ENCODE data around the gene ATG7. TPM values are rescaled to one million over a fixed set of nuclear protein-coding genes. Genes with fewer than 3 reads are reported as not detected.

ATG7 gene
- polyA plus RNA-seq, 1 donor (not counting 4 experiments of a cell fraction or from before 2014, with no cell fraction given): 27.9 TPM

GRCh38 chr3:11534011-11534792 lies 262.0 kb downstream of the ATG7 start:
- Histone ChIP-seq H3K4me3 (ENCODE audit: control insufficient read depth in 2 of 3, extremely low read depth in 1 of 3, insufficient read depth in 2 of 3, low read depth in 1 of 3, low read length in 3 of 3) (no peak overlapping the region), H3K4me2 (ENCODE audit: control insufficient read depth, extremely low read depth, insufficient read depth, low read depth, low read length) (no peak overlapping the region), H3K36me3 (ENCODE audit: control insufficient read depth in 2 of 2, extremely low read depth in 1 of 2, insufficient read depth in 2 of 2, low read length in 2 of 2) (no peaks in the 10 kb centered on the region), H3K9ac (ENCODE audit: control insufficient read depth, extremely low read depth, insufficient read depth, low read length) (no peak overlapping the region), H3K9me3 (ENCODE audit: control insufficient read depth, low read depth, low read length) (no peaks in the 10 kb centered on the region), H3K27me3 (ENCODE audit: control insufficient read depth, extremely low read depth, insufficient read depth, low read length) (no peaks in the 10 kb centered on the region), H3K4me1 (ENCODE audit: control insufficient read depth, extremely low read depth, insufficient read depth, low read length) (peaks cover 21% of the 10 kb centered on the region), H3K9me1 (ENCODE audit: control insufficient read depth, extremely low read depth, insufficient read depth, low read length) (no peaks in the 10 kb centered on the region), H4K20me1 (ENCODE audit: control insufficient read depth, extremely low read depth, insufficient read depth, low read length) (no peaks in the 10 kb centered on the region), H2AFZ (ENCODE audit: control insufficient read depth, low read length) (no peak overlapping the region), H3K27ac (ENCODE audit: control insufficient read depth, insufficient read depth, low read length) (no peak overlapping the region), H3K79me2 (ENCODE audit: control insufficient read depth, insufficient read depth, low read length) (no peaks in the 10 kb centered on the region)
- dilution Hi-C loops (cut with MboI; ENCODE audit: extremely low pct_ligation_motif_present, low sequenced_read_pairs): no loop called here
- DNase-seq (ENCODE audit: low read depth, low spot score) (no peak), FAIRE-seq (peak; percentile 23)
- TF ChIP-seq EZH2 (IDR thresholded peaks at IDR 0.05; ENCODE audit: low read length): no peak
- TF ChIP-seq, protein P1, sequence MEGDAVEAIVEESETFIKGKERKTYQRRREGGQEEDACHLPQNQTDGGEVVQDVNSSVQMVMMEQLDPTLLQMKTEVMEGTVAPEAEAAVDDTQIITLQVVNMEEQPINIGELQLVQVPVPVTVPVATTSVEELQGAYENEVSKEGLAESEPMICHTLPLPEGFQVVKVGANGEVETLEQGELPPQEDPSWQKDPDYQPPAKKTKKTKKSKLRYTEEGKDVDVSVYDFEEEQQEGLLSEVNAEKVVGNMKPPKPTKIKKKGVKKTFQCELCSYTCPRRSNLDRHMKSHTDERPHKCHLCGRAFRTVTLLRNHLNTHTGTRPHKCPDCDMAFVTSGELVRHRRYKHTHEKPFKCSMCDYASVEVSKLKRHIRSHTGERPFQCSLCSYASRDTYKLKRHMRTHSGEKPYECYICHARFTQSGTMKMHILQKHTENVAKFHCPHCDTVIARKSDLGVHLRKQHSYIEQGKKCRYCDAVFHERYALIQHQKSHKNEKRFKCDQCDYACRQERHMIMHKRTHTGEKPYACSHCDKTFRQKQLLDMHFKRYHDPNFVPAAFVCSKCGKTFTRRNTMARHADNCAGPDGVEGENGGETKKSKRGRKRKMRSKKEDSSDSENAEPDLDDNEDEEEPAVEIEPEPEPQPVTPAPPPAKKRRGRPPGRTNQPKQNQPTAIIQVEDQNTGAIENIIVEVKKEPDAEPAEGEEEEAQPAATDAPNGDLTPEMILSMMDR (optimal IDR thresholded peaks at IDR 0.05 in 1 of 3, IDR thresholded peaks at IDR 0.05 in 1 of 3, conservative IDR thresholded peaks at IDR 0.05 in 1 of 3; ENCODE audit: extremely low read depth in 1 of 3, insufficient read depth in 2 of 3, low read length in 3 of 3): no peak

GRCh38 chr3:11534793-11535101 lies 262.6 kb downstream of the ATG7 start:
- Histone ChIP-seq H3K9ac (ENCODE audit: control insufficient read depth, extremely low read depth, insufficient read depth, low read length) (no peak overlapping the region), H2AFZ (ENCODE audit: control insufficient read depth, low read length) (no peak overlapping the region), H3K79me2 (ENCODE audit: control insufficient read depth, insufficient read depth, low read length) (no peaks in the 10 kb centered on the region), H3K9me3 (ENCODE audit: control insufficient read depth, low read depth, low read length) (no peaks in the 10 kb centered on the region), H3K4me1 (ENCODE audit: control insufficient read depth, extremely low read depth, insufficient read depth, low read length) (peaks cover 16% of the 10 kb centered on the region), H3K36me3 (ENCODE audit: control insufficient read depth in 2 of 2, extremely low read depth in 1 of 2, insufficient read depth in 2 of 2, low read length in 2 of 2) (no peaks in the 10 kb centered on the region), H4K20me1 (ENCODE audit: control insufficient read depth, extremely low read depth, insufficient read depth, low read length) (no peaks in the 10 kb centered on the region), H3K27me3 (ENCODE audit: control insufficient read depth, extremely low read depth, insufficient read depth, low read length) (no peaks in the 10 kb centered on the region), H3K4me3 (ENCODE audit: control insufficient read depth in 2 of 3, extremely low read depth in 1 of 3, insufficient read depth in 2 of 3, low read depth in 1 of 3, low read length in 3 of 3) (no peak overlapping the region), H3K4me2 (ENCODE audit: control insufficient read depth, extremely low read depth, insufficient read depth, low read depth, low read length) (no peak overlapping the region), H3K27ac (ENCODE audit: control insufficient read depth, insufficient read depth, low read length) (no peak overlapping the region), H3K9me1 (ENCODE audit: control insufficient read depth, extremely low read depth, insufficient read depth, low read length) (no peaks in the 10 kb centered on the region)
- dilution Hi-C loops (cut with MboI; ENCODE audit: extremely low pct_ligation_motif_present, low sequenced_read_pairs): no loop called here
- FAIRE-seq: no peak
- TF ChIP-seq EZH2 (IDR thresholded peaks at IDR 0.05; ENCODE audit: low read length): no peak
- TF ChIP-seq, protein P1 (optimal IDR thresholded peaks at IDR 0.05 in 1 of 3, IDR thresholded peaks at IDR 0.05 in 1 of 3, conservative IDR thresholded peaks at IDR 0.05 in 1 of 3; ENCODE audit: extremely low read depth in 1 of 3, insufficient read depth in 2 of 3, low read length in 3 of 3): no peak
- DNase-seq (ENCODE audit: low read depth, low spot score): no peak

Data from keratinocyte (primary cell).